DND-41 (cell line): Measurements from ENCODE around the gene ZNF398.

Experiments
- ATAC-seq: fragments of 200-7000 bp; cut with Tn5 transposase; 3 replicates; pipeline ENCODE4 v1.9.1; 2021; ENCODE audit warnings: low read depth; ENCODE audit not compliant: insufficient read depth
- DNase-seq: peaks from one replicate; pipeline ENCODE4 v3.0.0-alpha.2; 2020
- H2AFZ ChIP-seq: 2 replicates; pipeline ENCODE4 v1.6.0; 2012; ENCODE audit warnings: low read depth, low read length
- H3K27ac ChIP-seq: 2 replicates; pipeline ENCODE4 v1.5.1; 2012; ENCODE audit warnings: low read length, inconsistent platforms
- H3K27me3 ChIP-seq: fragments of 200-600 bp; sonication (generic); 2 replicates; pipeline ENCODE4 v1.6.0; 2012; ENCODE audit warnings: low read length, mild to moderate bottlenecking, inconsistent platforms; ENCODE audit not compliant: insufficient read depth, poor library complexity
- H3K36me3 ChIP-seq: 2 replicates; pipeline ENCODE4 v1.5.1; 2012; ENCODE audit warnings: low read length, inconsistent platforms; ENCODE audit not compliant: insufficient read depth
- H3K4me1 ChIP-seq: 2 replicates; pipeline ENCODE4 v1.5.1; 2012; ENCODE audit warnings: mild to moderate bottlenecking, low read length; ENCODE audit not compliant: insufficient read depth
- H3K4me2 ChIP-seq: 2 replicates; pipeline ENCODE4 v1.6.0; 2012; ENCODE audit warnings: mild to moderate bottlenecking, moderate library complexity, low read length, inconsistent platforms; ENCODE audit not compliant: insufficient read depth
- H3K4me3 ChIP-seq, 2 experiments: fragments of 200-600 bp in 1 of 2; shearing (Covaris generic) in 1 of 2; 2 replicates each; pipeline ENCODE4 v1.5.1; 2012 to 2016; ENCODE audit warnings: inconsistent platforms in 2 of 2, low read length in 2 of 2, mild to moderate bottlenecking in 2 of 2, low read depth in 1 of 2, moderate library complexity in 1 of 2
- H3K79me2 ChIP-seq: 2 replicates; pipeline ENCODE4 v1.6.0; 2012; ENCODE audit warnings: low read length, inconsistent platforms; ENCODE audit not compliant: insufficient read depth
- H3K9ac ChIP-seq: 2 replicates; pipeline ENCODE4 v1.6.0; 2012; ENCODE audit warnings: low read depth, mild to moderate bottlenecking, inconsistent platforms, low read length, moderate library complexity
- H3K9me3 ChIP-seq: 2 replicates; pipeline ENCODE4 v1.5.1; 2012; ENCODE audit warnings: low read length, moderate library complexity, mild to moderate bottlenecking, inconsistent platforms; ENCODE audit not compliant: insufficient read depth, severe bottlenecking
- H4K20me1 ChIP-seq: 2 replicates; pipeline ENCODE4 v1.6.0; 2012; ENCODE audit warnings: low read length; ENCODE audit not compliant: insufficient read depth
- EZH2 ChIP-seq: IDR thresholded peaks from 3 replicates; pipeline ENCODE4 v1.6.1; 2012; ENCODE audit warnings: borderline replicate concordance, low read depth, mild to moderate bottlenecking, moderate library complexity, low read length, inconsistent platforms; ENCODE audit not compliant: severe bottlenecking
- TF ChIP-seq, protein P1 (sequence below): IDR thresholded peaks from 2 replicates; pipeline ENCODE4 v1.5.1; 2012; ENCODE audit warnings: borderline replicate concordance, low read length, moderate library complexity, mild to moderate bottlenecking; ENCODE audit not compliant: poor library complexity, severe bottlenecking; ENCODE audit errors: extremely low read depth

ZNF398 gene

DNA sequence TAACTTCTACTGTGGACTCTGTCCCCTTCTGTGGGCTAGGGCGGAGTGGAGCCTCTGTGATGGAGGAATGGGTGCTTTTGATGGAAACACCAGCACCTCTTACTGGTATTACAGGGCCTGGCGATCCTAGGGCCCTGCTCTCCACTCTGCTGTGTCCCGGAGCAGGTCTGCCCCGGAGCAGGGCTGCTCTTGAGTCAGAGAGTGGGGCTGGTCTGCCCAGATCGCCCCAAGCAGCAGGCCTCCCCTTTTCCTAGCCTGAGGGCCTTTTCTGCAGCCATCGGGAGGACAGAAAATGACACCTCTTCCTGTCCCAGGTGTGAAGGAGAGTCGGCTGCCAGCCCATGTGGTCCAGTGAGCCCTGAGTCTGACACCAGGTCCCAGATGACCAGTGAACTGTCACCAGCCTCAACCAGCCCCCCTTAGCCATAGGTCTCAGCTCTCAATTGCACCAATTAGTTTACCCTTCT, 49.5 kb downstream of the ZNF398 start:
- Histone ChIP-seq H3K4me1 (peaks cover 33% of the 10 kb centered on the region), H3K4me2 (peak overlapping the region; percentile 81), H3K9me3 (no peaks in the 10 kb centered on the region), H3K27me3 (no peaks in the 10 kb centered on the region), H2AFZ (peak overlapping the region; percentile 96; the same call in 1 of the 2 replicates), H3K4me3 (peak overlapping the region; percentile 75 to 98), H4K20me1 (peaks cover 25% of the 10 kb centered on the region), H3K36me3 (peaks cover 42% of the 10 kb centered on the region), H3K27ac (peak overlapping the region; percentile 94), H3K9ac (peak overlapping the region; percentile 82), H3K79me2 (peaks cover 59% of the 10 kb centered on the region)
- DNase-seq (no peak), ATAC-seq (peak; percentile 11)
- no peak for TF ChIP-seq EZH2
- TF ChIP-seq, protein P1, sequence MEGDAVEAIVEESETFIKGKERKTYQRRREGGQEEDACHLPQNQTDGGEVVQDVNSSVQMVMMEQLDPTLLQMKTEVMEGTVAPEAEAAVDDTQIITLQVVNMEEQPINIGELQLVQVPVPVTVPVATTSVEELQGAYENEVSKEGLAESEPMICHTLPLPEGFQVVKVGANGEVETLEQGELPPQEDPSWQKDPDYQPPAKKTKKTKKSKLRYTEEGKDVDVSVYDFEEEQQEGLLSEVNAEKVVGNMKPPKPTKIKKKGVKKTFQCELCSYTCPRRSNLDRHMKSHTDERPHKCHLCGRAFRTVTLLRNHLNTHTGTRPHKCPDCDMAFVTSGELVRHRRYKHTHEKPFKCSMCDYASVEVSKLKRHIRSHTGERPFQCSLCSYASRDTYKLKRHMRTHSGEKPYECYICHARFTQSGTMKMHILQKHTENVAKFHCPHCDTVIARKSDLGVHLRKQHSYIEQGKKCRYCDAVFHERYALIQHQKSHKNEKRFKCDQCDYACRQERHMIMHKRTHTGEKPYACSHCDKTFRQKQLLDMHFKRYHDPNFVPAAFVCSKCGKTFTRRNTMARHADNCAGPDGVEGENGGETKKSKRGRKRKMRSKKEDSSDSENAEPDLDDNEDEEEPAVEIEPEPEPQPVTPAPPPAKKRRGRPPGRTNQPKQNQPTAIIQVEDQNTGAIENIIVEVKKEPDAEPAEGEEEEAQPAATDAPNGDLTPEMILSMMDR = no peak

DNA sequence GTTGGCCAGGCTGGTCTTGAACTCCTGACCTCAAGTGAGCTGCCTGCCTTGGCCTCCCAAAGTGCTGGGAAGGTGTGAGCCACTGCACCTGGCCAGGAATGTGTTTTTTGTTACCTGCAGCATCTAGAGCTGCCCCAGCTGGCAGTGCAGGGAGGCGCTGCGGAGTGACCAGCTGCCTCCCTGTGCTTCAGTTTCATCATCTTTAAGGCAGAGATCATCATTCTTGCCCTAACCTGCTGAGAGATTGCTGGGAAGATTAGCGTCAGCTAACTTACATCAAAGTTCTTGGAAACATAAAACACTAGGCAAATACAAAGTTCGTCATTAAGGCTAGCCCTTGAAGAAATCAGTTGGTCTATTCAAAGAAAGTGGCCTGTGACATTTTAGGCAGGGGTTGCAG, 50.4 kb downstream of the ZNF398 start:
- Histone ChIP-seq H3K79me2 (peaks cover 63% of the 10 kb centered on the region), H4K20me1 (peaks cover 25% of the 10 kb centered on the region), H3K36me3 (peaks cover 46% of the 10 kb centered on the region), H3K9me3 (no peaks in the 10 kb centered on the region), H2AFZ (no peak overlapping the region), H3K4me3 (0 out of 4 replicates have a peak overlapping the region, but pooled peaks of 1 of the 2 experiments have one; percentile 20), H3K27me3 (no peaks in the 10 kb centered on the region), H3K27ac (no peak overlapping the region), H3K4me1 (peaks cover 33% of the 10 kb centered on the region), H3K9ac (peak overlapping the region; percentile 82; the same call in 1 of the 2 replicates), H3K4me2 (peak overlapping the region; percentile 81; the same call in 1 of the 2 replicates)
- no peak for ATAC-seq
- DNase-seq = no peak
- TF ChIP-seq, protein P1 = no peak

DNA sequence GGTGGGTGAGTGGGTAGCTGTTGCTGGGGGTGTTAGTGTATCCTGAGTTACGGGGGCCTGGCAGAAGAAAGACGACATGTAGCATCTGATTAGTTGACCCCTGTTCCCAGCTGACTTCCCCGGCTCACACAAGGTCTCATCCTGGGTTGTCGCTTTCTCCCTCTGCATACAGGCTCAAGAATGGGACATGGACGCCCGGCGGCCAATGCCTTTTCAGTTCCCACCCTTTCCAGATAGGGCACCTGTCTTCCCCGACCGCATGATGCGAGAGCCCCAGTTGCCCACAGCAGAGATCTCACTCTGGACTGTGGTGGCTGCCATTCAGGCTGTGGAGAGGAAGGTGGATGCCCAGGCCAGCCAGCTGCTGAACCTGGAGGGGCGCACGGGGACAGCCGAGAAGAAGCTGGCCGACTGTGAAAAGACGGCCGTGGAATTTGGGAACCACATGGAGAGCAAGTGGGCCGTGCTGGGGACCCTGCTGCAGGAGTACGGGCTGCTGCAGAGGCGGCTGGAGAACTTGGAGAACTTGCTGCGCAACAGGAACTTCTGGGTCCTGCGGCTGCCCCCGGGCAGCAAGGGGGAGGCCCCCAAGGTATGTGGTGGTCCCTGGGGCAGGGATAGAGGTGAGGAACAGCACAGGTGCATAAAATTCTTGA, 51.0 kb downstream of the ZNF398 start:
- Histone ChIP-seq H3K36me3 (peaks cover 53% of the 10 kb centered on the region), H3K27ac (no peak overlapping the region), H3K79me2 (peaks cover 69% of the 10 kb centered on the region)

More for the DNA sequence above, 51.0 kb downstream of the ZNF398 start:
- Histone ChIP-seq H3K9me3 (no peaks in the 10 kb centered on the region), H3K4me1 (peaks cover 33% of the 10 kb centered on the region), H3K4me3 (no peak overlapping the region), H2AFZ (no peak overlapping the region), H4K20me1 (peaks cover 29% of the 10 kb centered on the region), H3K4me2 (peak overlapping the region; percentile 81; the same call in 1 of the 2 replicates), H3K9ac (no peak overlapping the region), H3K27me3 (no peaks in the 10 kb centered on the region)
- TF ChIP-seq, protein P1 = no peak
- no peak for TF ChIP-seq EZH2
- ATAC-seq = no peak
- DNase-seq = no peak
